Limb (tissue), 2 donors: Measurements from ENCODE around the gene USP17L15.
"Not testable (repeated sequence)": the region's sequence is repeated elsewhere in the genome, so short reads cannot be mapped to it uniquely, and the experiment has no call there.

Source experiments
- DNase-seq, 2 donors: peaks; one replicate each; pipeline ENCODE4 v3.0.0-alpha.2; 2016; ENCODE audit errors: extremely low spot score in 2 of 2

USP17L15 gene, protein sequence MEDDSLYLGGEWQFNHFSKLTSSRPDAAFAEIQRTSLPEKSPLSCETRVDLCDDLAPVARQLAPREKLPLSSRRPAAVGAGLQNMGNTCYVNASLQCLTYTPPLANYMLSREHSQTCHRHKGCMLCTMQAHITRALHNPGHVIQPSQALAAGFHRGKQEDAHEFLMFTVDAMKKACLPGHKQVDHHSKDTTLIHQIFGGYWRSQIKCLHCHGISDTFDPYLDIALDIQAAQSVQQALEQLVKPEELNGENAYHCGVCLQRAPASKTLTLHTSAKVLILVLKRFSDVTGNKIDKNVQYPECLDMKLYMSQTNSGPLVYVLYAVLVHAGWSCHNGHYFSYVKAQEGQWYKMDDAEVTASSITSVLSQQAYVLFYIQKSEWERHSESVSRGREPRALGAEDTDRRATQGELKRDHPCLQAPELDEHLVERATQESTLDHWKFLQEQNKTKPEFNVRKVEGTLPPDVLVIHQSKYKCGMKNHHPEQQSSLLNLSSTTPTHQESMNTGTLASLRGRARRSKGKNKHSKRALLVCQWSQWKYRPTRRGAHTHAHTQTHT

GRCh38 chr4:9234085-9234484 lies at the start of gene USP17L15:
Gene USP17L15, plus strand, starts transcription at chr4:9234385. Its CDS starts 0 bp downstream, at chr4:9234385.
- not testable (repeated sequence) for DNase-seq

DNA sequence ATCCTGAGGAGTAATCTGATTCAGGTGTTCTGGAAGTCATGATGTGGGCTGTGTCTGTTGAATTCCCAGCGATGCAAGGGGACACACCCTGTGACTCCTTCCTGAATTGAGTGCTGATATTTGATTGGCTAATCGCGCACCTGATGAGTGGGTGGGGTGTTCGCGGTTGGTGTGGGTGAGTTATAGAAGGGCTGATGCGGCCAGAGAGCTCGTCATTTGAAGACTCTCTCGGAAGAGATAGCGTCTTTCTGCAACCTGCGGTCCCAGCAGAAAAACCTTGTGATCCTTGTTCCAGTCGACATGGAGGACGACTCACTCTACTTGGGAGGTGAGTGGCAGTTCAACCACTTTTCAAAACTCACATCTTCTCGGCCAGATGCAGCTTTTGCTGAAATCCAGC lies 23.8 kb upstream of the USP17L15 start, which contains the start of gene USP17L10:
USP17L10 (plus strand) TSS at position 301 of the 400 bp plus-strand sequence; CDS start at position 301, 0 bp downstream.
- DNase-seq = not testable (repeated sequence)

DNA sequence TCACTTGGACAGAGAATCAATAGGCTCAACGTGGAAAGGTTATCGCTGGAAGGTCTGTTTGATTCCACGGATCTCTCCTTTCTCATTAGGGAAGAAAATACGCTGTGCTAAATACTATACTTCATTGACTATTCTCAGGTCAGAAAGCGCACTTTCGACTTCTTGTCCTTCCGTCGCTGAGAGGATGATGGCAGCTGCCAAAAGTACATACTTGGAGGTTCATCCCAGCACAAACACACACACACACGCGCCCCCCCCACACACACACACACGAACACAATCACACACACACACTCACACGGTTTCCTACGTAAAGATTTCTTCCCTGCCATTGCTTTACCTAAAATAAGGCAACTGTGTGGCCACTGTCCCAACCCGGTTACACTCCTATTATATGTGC lies 19.5 kb upstream of the USP17L15 start:
- not testable (repeated sequence) for DNase-seq

GRCh38 chr4:9215105-9215504 lies 19.1 kb upstream of the USP17L15 start, which contains the start of gene USP17L11:
Gene USP17L11, plus strand, starts transcription at chr4:9215405. Its CDS starts 0 bp downstream, at chr4:9215405.
- DNase-seq = not testable (repeated sequence)

DNA sequence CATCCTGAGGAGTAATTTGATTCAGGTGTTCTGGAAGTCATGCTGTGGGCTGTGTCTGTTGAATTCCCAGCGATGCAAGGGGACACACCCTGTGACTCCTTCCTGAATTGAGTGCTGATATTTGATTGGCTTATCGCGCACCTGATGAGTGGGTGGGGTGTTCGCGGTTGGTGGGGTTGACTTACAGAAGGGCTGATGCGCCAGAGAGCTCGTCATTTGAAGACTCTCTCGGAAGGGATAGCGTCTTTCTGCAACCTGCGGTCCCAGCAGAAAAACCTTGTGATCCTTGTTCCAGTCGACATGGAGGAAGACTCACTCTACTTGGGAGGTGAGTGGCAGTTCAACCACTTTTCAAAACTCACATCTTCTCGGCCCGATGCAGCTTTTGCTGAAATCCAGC lies 14.3 kb upstream of the USP17L15 start, which contains the start of gene USP17L12:
USP17L12 (plus strand) TSS at position 301 of the 400 bp plus-strand sequence; CDS start at position 301, 0 bp downstream.
- DNase-seq = not testable (repeated sequence)

DNA sequence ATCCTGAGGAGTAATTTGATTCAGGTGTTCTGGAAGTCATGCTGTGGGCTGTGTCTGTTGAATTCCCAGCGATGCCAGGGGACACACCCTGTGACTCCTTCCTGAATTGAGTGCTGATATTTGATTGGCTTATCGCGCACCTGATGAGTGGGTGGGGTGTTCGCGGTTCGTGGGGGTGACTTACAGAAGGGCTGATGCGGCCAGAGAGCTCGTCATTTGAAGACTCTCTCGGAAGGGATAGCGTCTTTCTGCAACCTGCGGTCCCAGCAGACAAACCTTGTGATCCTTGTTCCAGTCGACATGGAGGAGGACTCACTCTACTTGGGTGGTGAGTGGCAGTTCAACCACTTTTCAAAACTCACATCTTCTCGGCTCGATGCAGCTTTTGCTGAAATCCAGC lies 9.6 kb upstream of the USP17L15 start, which contains the start of gene USP17L13:
USP17L13 (plus strand) TSS at position 301 of the 400 bp plus-strand sequence; CDS start at position 301, 0 bp downstream.
- DNase-seq = not testable (repeated sequence)

DNA sequence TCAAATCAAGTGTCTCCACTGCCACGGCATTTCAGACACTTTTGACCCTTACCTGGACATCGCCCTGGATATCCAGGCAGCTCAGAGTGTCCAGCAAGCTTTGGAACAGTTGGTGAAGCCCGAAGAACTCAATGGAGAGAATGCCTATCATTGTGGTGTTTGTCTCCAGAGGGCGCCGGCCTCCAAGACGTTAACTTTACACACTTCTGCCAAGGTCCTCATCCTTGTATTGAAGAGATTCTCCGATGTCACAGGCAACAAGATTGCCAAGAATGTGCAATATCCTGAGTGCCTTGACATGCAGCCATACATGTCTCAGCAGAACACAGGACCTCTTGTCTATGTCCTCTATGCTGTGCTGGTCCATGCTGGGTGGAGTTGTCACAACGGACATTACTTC lies 3.9 kb upstream of the USP17L15 start:
- not testable (repeated sequence) for DNase-seq

DNA sequence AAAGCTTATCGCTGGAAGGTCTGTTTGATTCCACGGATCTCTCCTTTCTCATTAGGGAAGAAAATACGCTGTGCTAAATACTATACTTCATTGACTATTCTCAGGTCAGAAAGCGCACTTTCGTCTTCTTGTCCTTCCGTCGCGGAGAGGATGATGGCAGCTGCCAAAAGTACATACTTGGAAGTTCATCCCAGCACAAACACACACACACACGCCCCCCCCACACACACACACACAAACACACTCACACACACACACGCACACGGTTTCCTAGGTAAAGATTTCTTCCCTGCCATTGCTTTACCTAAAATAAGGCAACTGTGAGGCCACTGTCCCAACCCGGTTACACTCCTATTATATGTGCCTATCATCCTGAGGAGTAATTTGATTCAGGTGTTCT lies 4.3 kb downstream of the USP17L15 start:
- peak in 1 of 2 donors; percentile 0 for DNase-seq

DNA sequence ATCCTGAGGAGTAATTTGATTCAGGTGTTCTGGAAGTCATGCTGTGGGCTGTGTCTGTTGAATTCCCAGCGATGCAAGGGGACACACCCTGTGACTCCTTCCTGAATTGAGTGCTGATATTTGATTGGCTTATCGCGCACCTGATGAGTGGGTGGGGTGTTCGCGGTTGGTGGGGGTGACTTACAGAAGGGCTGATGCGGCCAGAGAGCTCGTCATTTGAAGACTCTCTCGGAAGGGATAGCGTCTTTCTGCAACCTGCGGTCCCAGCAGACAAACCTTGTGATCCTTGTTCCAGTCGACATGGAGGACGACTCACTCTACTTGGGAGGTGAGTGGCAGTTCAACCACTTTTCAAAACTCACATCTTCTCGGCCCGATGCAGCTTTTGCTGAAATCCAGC lies 9.4 kb downstream of the USP17L15 start, which contains the start of gene USP17L17:
USP17L17 (plus strand) TSS at position 301 of the 400 bp plus-strand sequence; CDS start at position 301, 0 bp downstream.
- DNase-seq = not testable (repeated sequence)

GRCh38 chr4:9247953-9248680 lies 13.9 kb downstream of the USP17L15 start, which contains the start of gene USP17L18:
Gene USP17L18, plus strand, starts transcription at chr4:9248630. Its CDS starts 0 bp downstream, at chr4:9248630.
- DNase-seq = not testable (repeated sequence)

DNA sequence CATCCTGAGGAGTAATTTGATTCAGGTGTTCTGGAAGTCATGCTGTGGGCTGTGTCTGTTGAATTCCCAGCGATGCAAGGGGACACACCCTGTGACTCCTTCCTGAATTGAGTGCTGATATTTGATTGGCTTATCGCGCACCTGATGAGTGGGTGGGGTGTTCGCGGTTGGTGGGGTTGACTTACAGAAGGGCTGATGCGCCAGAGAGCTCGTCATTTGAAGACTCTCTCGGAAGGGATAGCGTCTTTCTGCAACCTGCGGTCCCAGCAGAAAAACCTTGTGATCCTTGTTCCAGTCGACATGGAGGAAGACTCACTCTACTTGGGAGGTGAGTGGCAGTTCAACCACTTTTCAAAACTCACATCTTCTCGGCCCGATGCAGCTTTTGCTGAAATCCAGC lies 18.9 kb downstream of the USP17L15 start, which contains the start of gene USP17L19:
USP17L19 (plus strand) TSS at position 301 of the 400 bp plus-strand sequence; CDS start at position 301, 0 bp downstream.
- not testable (repeated sequence) for DNase-seq

DNA sequence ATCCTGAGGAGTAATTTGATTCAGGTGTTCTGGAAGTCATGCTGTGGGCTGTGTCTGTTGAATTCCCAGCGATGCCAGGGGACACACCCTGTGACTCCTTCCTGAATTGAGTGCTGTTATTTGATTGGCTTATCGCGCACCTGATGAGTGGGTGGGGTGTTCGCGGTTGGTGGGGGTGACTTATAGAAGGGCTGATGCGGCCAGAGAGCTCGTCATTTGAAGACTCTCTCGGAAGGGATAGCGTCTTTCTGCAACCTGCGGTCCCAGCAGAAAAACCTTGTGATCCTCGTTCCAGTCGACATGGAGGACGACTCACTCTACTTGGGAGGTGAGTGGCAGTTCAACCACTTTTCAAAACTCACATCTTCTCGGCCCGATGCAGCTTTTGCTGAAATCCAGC lies 23.6 kb downstream of the USP17L15 start, which contains the start of gene USP17L20:
USP17L20 (plus strand) TSS at position 301 of the 400 bp plus-strand sequence; CDS start at position 301, 0 bp downstream.
- DNase-seq = not testable (repeated sequence)

- not testable (repeated sequence) for DNase-seq
Observed at GRCh38 chr4:9262572-9262971, 28.4 kb downstream of the USP17L15 start, which contains the start of gene USP17L21. Gene USP17L21, plus strand, starts transcription at chr4:9262872. Its CDS starts 0 bp downstream, at chr4:9262872.

DNA sequence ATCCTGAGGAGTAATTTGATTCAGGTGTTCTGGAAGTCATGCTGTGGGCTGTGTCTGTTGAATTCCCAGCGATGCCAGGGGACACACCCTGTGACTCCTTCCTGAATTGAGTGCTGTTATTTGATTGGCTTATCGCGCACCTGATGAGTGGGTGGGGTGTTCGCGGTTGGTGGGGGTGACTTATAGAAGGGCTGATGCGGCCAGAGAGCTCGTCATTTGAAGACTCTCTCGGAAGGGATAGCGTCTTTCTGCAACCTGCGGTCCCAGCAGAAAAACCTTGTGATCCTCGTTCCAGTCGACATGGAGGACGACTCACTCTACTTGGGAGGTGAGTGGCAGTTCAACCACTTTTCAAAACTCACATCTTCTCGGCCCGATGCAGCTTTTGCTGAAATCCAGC lies 33.1 kb downstream of the USP17L15 start, which contains the start of gene USP17L22:
USP17L22 (plus strand) TSS at position 301 of the 400 bp plus-strand sequence; CDS start at position 301, 0 bp downstream.
- DNase-seq = not testable (repeated sequence)

DNA sequence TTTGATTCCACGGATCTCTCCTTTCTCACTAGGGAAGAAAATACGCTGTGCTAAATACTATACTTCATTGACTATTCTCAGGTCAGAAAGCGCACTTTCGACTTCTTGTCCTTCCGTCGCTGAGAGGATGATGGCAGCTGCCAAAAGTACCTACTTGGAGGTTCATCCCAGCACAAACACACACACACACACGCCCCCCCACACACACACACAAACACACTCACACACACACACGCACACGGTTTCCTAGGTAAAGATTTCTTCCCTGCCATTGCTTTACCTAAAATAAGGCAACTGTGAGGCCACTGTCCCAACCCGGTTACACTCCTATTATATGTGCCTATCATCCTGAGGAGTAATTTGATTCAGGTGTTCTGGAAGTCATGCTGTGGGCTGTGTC lies 37.5 kb downstream of the USP17L15 start:
- DNase-seq = not testable (repeated sequence)
